Hepatocyte (in vitro differentiated cells): ENCODE data around the gene MRPL10.

Experiments used
- CTCF ChIP-seq: fragments of 200-600 bp; sonication (generic); IDR thresholded peaks from 2 replicates; pipeline ENCODE4 v1.5.1; 2016; ENCODE audit warnings: antibody characterized with exemption, mild to moderate bottlenecking; ENCODE audit not compliant: poor library complexity
- EZH2phosphoT487 ChIP-seq: fragments of 200-600 bp; sonication (generic); IDR thresholded peaks from one replicate; pipeline ENCODE4 v1.6.1; 2018; ENCODE audit warnings: antibody characterized with exemption, mild to moderate bottlenecking, low read depth, moderate library complexity; ENCODE audit not compliant: unreplicated experiment, severe bottlenecking

GRCh38 chr17:47851764-47852112 lies 20.4 kb upstream of the MRPL10 start:
- TF ChIP-seq EZH2phosphoT487 (no peak), CTCF (no peak)
